GM19438 (cell line): ENCODE results near the gene KRTAP4-9.
"Not testable (repeated sequence)": the region's sequence is repeated elsewhere in the genome, so short reads cannot be mapped to it uniquely, and the experiment has no call there.

Experiments used
- ATAC-seq: cut with Tn5 transposase; IDR thresholded peaks from one replicate; pipeline ENCODE4 v1.9.1; 2021; ENCODE audit warnings: low read depth; ENCODE audit not compliant: unreplicated experiment

Gene KRTAP4-9

GRCh38 chr17:41088760-41089352 lies 16.3 kb upstream of the KRTAP4-9 start:
- not testable (repeated sequence) for ATAC-seq

GRCh38 chr17:41096055-41096454 lies 9.1 kb upstream of the KRTAP4-9 start:
- no peak for ATAC-seq

- no peak for ATAC-seq
These were observed 7.1 kb upstream of the KRTAP4-9 start, which contains the start of gene KRTAP4-8 for GRCh38 chr17:41098042-41098441. Gene KRTAP4-8 (minus strand): TSS chr17:41098142. CDS start chr17:41098084, 58 bp downstream.

- ATAC-seq = no peak
These were observed 6.7 kb upstream of the KRTAP4-9 start for GRCh38 chr17:41098481-41098880.

GRCh38 chr17:41099682-41100480 lies 5.3 kb upstream of the KRTAP4-9 start:
- not testable (repeated sequence) for ATAC-seq

- ATAC-seq = no peak
These were observed 3.5 kb upstream of the KRTAP4-9 start, which contains the start of gene KRTAP4-16 for GRCh38 chr17:41101586-41102259. Gene KRTAP4-16 (minus strand): TSS chr17:41102209. CDS start chr17:41102209, 0 bp downstream.

GRCh38 chr17:41103896-41104295 lies 1.3 kb upstream of the KRTAP4-9 start:
- ATAC-seq = no peak

GRCh38 chr17:41104386-41105038 lies 677 bp upstream of the KRTAP4-9 start:
- not testable (repeated sequence) for ATAC-seq

GRCh38 chr17:41107941-41108450 lies 2.8 kb downstream of the KRTAP4-9 start:
- ATAC-seq = no peak

- not testable (repeated sequence) for ATAC-seq
These were observed 3.7 kb downstream of the KRTAP4-9 start for GRCh38 chr17:41108728-41109386.

- ATAC-seq = no peak
These were observed 6.1 kb downstream of the KRTAP4-9 start for GRCh38 chr17:41111151-41111885.

GRCh38 chr17:41116297-41116696 lies 11.1 kb downstream of the KRTAP4-9 start:
- no peak for ATAC-seq

- not testable (repeated sequence) for ATAC-seq
These were observed 12.7 kb downstream of the KRTAP4-9 start, which contains the start of gene KRTAP4-11 for GRCh38 chr17:41117846-41118386. Gene KRTAP4-11 (minus strand): TSS chr17:41118373. CDS start chr17:41118315, 58 bp downstream.

GRCh38 chr17:41118721-41119120 lies 13.5 kb downstream of the KRTAP4-9 start:
- no peak for ATAC-seq

GRCh38 chr17:41119696-41120690 lies 14.8 kb downstream of the KRTAP4-9 start:
- not testable (repeated sequence) for ATAC-seq

- ATAC-seq = no peak
These were observed 16.6 kb downstream of the KRTAP4-9 start for GRCh38 chr17:41121742-41122141.

- not testable (repeated sequence) for ATAC-seq
These were observed 18.3 kb downstream of the KRTAP4-9 start for GRCh38 chr17:41123292-41123990.
